ENCODE measurements around the gene ACTN2.

ACTN2 gene

DNA sequence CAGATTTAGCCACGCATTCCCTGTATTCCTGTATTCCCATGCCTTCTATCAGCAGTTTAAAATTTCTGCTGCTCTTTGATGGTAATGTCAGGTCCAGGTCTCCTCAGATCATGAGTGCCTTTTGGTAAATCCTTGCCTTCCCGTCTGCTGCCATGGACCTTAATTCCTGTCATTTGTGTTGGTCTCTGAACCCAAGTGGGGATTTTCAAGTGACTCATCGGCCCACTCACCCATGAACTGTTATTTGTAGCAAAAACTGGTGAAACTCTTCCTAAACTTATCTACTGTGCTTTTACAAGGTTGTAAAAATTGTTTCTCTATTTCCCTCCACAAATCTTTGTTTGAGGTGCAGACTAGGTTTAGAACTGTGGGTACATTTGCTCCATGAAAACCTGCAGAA, 47.4 kb downstream of the ACTN2 start:
- no peak for DNase-seq (ENCODE audit: low read depth, low spot score)
- no peak overlapping the region for H3K4me3 ChIP-seq (ENCODE audit: low read length)

DNA sequence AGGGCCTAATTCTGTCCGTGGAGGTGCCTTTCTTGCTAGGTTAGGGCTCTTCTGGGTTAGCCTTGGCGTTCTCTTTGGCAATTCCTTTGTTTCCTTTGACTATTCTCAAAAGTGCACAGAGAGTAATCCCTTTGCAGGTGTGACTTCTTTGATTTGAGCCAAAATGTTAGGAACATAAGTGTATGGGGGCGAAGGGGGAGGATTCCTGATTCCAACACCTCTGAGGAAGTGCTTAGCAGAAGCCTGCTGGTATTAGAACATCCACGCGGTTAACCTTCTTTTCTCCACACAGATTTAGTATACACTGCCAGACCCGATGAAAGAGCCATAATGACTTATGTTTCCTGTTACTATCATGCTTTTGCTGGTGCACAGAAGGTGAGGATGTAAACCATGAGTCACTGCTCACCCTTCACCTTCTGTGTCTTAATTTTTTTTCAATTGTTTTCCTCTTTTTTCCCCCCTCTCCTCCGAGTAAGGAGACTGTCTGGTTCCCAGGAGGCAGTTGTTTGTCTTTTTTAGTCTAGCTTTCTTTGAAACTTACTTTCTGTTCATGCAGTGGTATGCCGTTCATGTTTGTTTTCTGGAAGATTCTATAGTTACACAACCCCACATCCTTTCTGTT, 48.0 kb downstream of the ACTN2 start:
- H3K4me3 ChIP-seq (ENCODE audit: low read length), result no peak overlapping the region
- no peak for DNase-seq (ENCODE audit: low read depth, low spot score)

GRCh38 chr1:236736761-236737160, 50.5 kb downstream of the ACTN2 start:
- no peak for DNase-seq (ENCODE audit: low read depth, low spot score)
- no peak overlapping the region for H3K4me3 ChIP-seq (ENCODE audit: low read length)

- H3K4me3 ChIP-seq (ENCODE audit: low read length), result no peak overlapping the region
- no peak for DNase-seq (ENCODE audit: low read depth, low spot score)
Measured at GRCh38 chr1:236741753-236742152, 55.5 kb downstream of the ACTN2 start.

DNA sequence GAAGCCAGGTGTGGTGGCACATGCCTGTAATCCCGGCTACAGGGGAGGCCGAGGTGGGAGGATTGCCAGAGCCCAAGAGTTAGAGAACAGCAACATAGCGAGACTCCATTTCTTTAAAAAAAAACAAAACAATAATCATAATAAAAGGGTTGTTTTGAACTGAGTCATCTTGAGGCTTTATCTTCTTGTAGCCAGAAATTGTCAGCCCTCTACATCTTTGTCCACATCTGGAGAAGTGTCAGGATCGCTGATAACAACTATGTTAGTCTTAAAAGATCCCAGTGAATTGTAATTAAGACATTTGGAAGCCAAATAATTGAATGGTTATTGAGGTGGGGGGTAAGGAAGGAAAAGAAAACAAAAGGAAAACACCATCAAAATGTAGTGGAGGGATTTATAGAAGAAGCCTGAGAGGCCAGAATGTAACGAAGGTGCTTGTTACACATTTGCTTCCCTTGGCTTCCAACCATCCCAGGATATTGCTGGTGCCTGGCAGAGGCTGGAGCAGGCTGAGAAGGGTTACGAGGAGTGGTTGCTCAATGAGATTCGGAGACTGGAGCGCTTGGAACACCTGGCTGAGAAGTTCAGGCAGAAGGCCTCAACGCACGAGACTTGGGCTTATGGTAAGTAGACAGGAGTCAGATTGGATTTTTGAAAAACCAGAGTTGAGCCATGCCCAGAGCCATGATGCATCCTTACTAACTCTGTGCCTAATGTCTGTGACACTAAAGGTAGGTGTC, 56.3 kb downstream of the ACTN2 start:
- H3K4me3 ChIP-seq (ENCODE audit: low read length), result no peak overlapping the region
- no peak for DNase-seq (ENCODE audit: low read depth, low spot score)

DNA sequence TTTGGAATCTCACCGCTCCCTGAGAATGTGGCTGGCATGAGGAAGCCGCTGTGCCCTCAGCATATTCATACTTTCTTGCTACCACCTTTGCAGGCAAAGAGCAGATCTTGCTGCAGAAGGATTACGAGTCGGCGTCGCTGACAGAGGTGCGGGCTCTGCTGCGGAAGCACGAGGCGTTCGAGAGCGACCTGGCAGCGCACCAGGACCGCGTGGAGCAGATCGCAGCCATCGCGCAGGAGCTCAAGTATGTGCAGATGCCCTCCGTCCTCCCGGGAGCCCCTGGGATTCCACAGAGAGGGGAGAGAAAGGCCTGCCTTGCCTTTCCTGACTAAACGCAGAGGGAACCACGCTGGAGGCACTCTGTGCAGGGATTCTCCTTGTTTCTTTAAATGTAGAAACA, 58.2 kb downstream of the ACTN2 start:
- no peak overlapping the region for H3K4me3 ChIP-seq (ENCODE audit: low read length)
- no peak for DNase-seq (ENCODE audit: low read depth, low spot score)

GRCh38 chr1:236746785-236747184, 60.5 kb downstream of the ACTN2 start:
- DNase-seq (ENCODE audit: low read depth, low spot score), result no peak
- H3K4me3 ChIP-seq (ENCODE audit: low read length), result no peak overlapping the region

GRCh38 chr1:236747311-236747985, 61.1 kb downstream of the ACTN2 start:
- H3K4me3 ChIP-seq (ENCODE audit: low read length), result no peak overlapping the region
- DNase-seq (ENCODE audit: low read depth, low spot score), result no peak

GRCh38 chr1:236748268-236748870, 62.1 kb downstream of the ACTN2 start:
- DNase-seq (ENCODE audit: low read depth, low spot score), result no peak
- H3K4me3 ChIP-seq (ENCODE audit: low read length), result no peak overlapping the region

DNA sequence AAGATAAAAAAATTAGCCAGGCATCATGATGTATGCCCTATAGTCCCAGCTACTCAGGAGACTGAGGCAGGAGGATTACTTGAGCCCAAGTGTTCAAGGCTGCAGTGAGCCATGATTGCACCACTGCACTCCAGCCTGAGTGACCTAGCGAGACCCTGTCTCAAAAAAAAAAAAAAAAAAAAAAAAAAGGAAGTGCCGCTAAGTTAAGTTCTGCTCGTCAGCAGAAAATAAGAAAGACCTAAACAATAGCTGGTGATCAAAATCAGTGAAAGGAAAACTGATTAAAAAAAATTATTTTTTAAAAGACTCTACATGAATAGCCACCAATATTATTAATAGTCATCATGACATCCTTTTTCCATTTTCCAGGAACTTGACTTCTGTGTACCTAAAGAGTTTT, 64.6 kb downstream of the ACTN2 start:
- no peak for DNase-seq (ENCODE audit: low read depth, low spot score)
- H3K4me3 ChIP-seq (ENCODE audit: low read length), result no peak overlapping the region

GRCh38 chr1:236751385-236751784, 65.1 kb downstream of the ACTN2 start:
- H3K4me3 ChIP-seq (ENCODE audit: low read length), result no peak overlapping the region
- no peak for DNase-seq (ENCODE audit: low read depth, low spot score)

DNA sequence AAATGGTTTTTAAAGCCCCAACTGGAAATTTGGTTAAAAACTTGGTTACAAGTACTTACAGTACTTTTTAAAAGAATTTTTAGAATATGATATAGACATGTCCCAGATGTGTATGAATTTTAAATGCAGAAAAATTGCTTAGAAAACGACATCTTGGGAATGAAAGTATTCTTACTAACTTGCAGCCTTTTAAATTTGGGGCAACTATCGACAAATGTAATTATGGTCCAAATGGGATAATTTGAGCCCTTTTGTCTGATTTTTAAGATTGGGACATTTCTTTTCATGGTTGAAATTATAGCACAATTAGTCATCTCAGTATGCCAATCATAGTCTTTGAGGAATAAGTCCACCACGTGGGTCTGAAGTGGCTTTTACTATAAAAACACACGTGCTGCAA, 65.6 kb downstream of the ACTN2 start:
- H3K4me3 ChIP-seq (ENCODE audit: low read length), result no peak overlapping the region
- no peak for DNase-seq (ENCODE audit: low read depth, low spot score)

- peak; percentile 34 for DNase-seq (ENCODE audit: low read depth, low spot score)
- no peak overlapping the region for H3K4me3 ChIP-seq (ENCODE audit: low read length)
Measured at GRCh38 chr1:236753516-236753915, 67.2 kb downstream of the ACTN2 start.

GRCh38 chr1:236753964-236754363, 67.7 kb downstream of the ACTN2 start:
- DNase-seq (ENCODE audit: low read depth, low spot score), result no peak
- H3K4me3 ChIP-seq (ENCODE audit: low read length), result no peak overlapping the region

DNA sequence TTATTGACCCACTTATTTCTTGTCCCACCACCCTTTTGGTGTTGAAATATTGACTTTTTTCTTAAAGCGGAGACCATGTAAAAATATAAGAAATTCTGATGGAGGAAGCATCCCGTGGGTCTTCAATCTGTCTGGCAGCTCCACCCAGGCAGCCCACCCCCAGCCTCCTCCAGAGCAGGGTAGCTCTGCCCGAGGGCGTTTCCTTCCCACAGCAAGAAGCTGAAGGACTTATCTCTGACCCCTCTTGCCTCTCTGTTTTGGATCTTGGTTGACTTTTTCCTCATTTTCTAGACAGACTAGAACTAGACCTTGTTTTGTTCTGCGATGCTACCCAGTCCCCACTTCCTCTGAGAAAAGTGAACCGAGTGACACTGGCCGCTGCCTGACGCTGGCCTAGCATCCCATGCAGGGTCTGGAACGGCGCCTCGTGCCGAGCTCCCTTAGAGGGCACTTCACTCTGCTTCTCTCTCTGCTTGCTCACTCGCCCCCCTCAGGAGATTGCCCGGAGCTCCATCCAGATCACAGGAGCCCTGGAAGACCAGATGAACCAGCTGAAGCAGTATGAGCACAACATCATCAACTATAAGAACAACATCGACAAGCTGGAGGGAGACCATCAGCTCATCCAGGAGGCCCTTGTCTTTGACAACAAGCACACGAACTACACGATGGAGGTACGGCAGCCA, 68.4 kb downstream of the ACTN2 start:
- no peak overlapping the region for H3K4me3 ChIP-seq (ENCODE audit: low read length)
- no peak for DNase-seq (ENCODE audit: low read depth, low spot score)

- H3K4me3 ChIP-seq (ENCODE audit: low read length), result no peak overlapping the region
- no peak for DNase-seq (ENCODE audit: low read depth, low spot score)
Measured at GRCh38 chr1:236757640-236758039, 71.3 kb downstream of the ACTN2 start.

DNA sequence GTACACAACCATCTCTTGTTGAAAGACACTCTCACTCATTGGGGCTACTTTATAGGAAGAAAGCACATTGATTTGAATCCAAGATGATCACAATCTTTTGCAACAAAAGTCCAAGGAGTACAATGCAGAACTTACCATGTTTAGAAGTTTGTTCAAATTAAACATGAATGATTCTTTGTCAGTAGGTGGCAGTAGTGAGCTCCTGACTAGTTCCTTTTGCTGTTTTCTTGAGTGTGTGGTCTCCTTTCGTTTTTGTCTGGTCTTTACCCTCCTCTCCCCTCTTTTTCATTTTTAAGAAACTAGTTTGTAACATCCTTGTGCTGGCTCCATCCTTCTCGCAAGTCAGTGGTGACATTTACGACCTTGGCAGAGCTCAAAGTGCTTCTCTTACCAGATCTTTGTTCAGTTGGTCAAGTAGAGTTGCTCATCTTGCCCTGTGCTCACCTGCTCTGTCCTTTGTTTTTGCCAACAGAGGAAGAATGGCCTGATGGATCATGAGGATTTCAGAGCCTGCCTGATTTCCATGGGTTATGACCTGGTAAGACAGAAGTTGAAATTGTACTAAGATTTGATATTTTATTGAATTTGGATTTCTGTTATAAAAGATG, 73.1 kb downstream of the ACTN2 start:
- H3K4me3 ChIP-seq (ENCODE audit: low read length), result peak overlapping the region; percentile 30
- DNase-seq (ENCODE audit: low read depth, low spot score), result peak; percentile 63

- DNase-seq (ENCODE audit: low read depth, low spot score), result no peak
- H3K4me3 ChIP-seq (ENCODE audit: low read length), result no peak overlapping the region
Measured at GRCh38 chr1:236760480-236760879, 74.2 kb downstream of the ACTN2 start.

- no peak for DNase-seq (ENCODE audit: low read depth, low spot score)
- H3K4me3 ChIP-seq (ENCODE audit: low read length), result no peak overlapping the region
Measured at GRCh38 chr1:236760986-236761385, 74.7 kb downstream of the ACTN2 start.
